AG10803 (cell line): ENCODE results near the gene CGB5.
"Not testable (repeated sequence)": the region's sequence is repeated elsewhere in the genome, so short reads cannot be mapped to it uniquely, and the experiment has no call there.

Experiments used
- DNase-seq: peaks from one replicate; pipeline ENCODE4 v3.0.0; 2010; ENCODE audit warnings: low read depth
- H3K4me3 ChIP-seq: 2 replicates; pipeline ENCODE4 v1.5.1; 2011; ENCODE audit warnings: mild to moderate bottlenecking, low read length, control low read depth
- CTCF ChIP-seq: conservative IDR thresholded peaks from 2 replicates; pipeline ENCODE4 v1.5.1; 2011; ENCODE audit warnings: mild to moderate bottlenecking, low read length, control low read depth, inconsistent platforms

CGB5 gene

DNA sequence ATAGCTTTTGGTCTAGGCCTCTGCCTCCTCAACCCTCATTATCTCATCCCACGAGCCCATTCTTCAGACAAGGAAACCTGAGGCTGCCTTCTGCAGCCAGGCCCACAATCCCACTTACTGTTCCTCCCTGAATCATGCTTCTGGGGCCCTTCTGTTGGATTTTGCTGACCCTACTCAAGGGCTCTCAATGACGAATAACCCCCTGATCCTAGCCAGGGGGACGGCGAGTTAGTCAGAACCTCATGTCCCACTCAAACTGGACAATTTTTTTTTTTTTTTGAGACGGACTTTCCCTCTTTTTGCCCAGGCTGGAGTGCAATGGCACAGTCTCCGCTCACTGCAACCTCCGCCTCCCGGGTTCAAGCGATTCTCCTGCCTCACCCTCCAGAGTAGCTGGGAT is 21.5 kb upstream of the CGB5 start:
- no peak for DNase-seq
- no peak overlapping the region for H3K4me3 ChIP-seq
- TF ChIP-seq CTCF: no peak

- DNase-seq, H3K4me3 ChIP-seq: not testable (repeated sequence)
Measured at GRCh38 chr19:49024233-49024632, 19.4 kb upstream of the CGB5 start, which contains the start of gene CGB3. TSS of gene CGB3 (minus strand) at chr19:49024333. CDS start at chr19:49023971, 362 bp downstream.

- H3K4me3 ChIP-seq, DNase-seq: not testable (repeated sequence)
Measured at GRCh38 chr19:49025088-49025487, 18.6 kb upstream of the CGB5 start.

- DNase-seq, H3K4me3 ChIP-seq: not testable (repeated sequence)
Measured at GRCh38 chr19:49025599-49025998, 18.0 kb upstream of the CGB5 start.

- H3K4me3 ChIP-seq, DNase-seq: not testable (repeated sequence)
Measured at GRCh38 chr19:49028686-49029085, 15.0 kb upstream of the CGB5 start.

DNA sequence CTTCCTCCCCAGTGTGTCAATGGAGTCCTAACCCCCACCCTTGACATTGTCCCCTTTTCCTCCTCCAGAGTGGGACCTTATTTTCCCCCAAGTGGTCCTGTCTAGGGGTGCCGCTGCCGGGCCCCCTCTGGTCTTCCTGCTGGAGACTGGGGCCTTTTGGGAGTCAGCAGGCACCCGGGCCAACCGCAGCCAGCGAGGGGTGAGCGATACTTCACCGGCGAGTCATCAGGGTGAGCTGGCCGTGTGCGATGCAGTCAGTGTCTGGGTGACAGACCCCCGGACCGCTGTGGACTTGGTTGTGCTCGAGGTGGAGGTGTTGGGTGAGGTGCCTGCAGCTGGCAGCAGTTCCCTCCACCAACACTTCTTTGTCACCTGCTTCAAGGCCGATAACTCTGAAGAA is 13.9 kb upstream of the CGB5 start:
- H3K4me3 ChIP-seq, DNase-seq: not testable (repeated sequence)

DNA sequence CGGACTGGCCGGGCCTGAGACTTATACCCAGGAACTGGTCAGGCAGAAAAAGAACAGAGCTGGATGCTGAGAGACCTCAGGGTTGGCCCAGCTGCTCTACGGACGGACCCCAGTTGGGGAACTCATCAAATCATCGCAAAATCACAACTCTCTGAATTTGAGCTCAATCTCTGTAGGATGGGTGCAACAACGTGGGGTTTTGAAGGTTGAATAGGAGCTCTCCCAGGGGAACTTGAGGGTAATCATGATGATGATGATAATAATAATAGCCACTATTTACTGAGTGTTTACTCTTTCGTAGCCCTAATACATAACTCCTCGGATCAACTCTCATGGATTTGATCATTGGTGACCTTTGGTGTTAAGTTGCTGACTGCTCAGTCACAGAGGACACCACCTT is 13.3 kb upstream of the CGB5 start:
- not testable (repeated sequence) for H3K4me3 ChIP-seq, DNase-seq

- DNase-seq, H3K4me3 ChIP-seq: not testable (repeated sequence)
- peak; percentile 17 for TF ChIP-seq CTCF
Measured at GRCh38 chr19:49031642-49032301, 11.9 kb upstream of the CGB5 start, which contains the start of gene CGB2. TSS of gene CGB2 (plus strand) at chr19:49031890. CDS start at chr19:49032096, 206 bp downstream.

- TF ChIP-seq CTCF: peak; percentile 34
- DNase-seq, H3K4me3 ChIP-seq: not testable (repeated sequence)
Measured at GRCh38 chr19:49036815-49037214, 6.8 kb upstream of the CGB5 start, which contains the start of gene CGB1. TSS of gene CGB1 (minus strand) at chr19:49036895. CDS start at chr19:49036711, 184 bp downstream.

GRCh38 chr19:49038111-49038510 is 5.5 kb upstream of the CGB5 start:
- not testable (repeated sequence) for H3K4me3 ChIP-seq, DNase-seq

GRCh38 chr19:49038557-49039276 is 4.9 kb upstream of the CGB5 start:
- peak; percentile 51 for DNase-seq
- not testable (repeated sequence) for H3K4me3 ChIP-seq

GRCh38 chr19:49039736-49040135 is 3.9 kb upstream of the CGB5 start:
- not testable (repeated sequence) for H3K4me3 ChIP-seq, DNase-seq
